Subcutaneous adipose tissue (tissue), 4 donors: ENCODE measurements around the gene ARFGEF2. TPM values are rescaled to one million over a fixed set of nuclear protein-coding genes. Genes with fewer than 3 reads are reported as not detected.

Source experiments
- total RNA-seq, 4 donors: library from RNA; depleted of rRNA; stranded (reverse); fragments of >200 nt; gene quantifications; one replicate each; pipeline ENCODE4 v1.1.0, GENCODE V29; 2016
- TF ChIP-seq, protein P1 (sequence below): fragments of 450-650 bp; IDR thresholded peaks from one replicate; pipeline ENCODE4 v1.5.1; 2016; ENCODE audit warnings: low read depth, mild to moderate bottlenecking, control low read depth, antibody characterized with exemption, moderate library complexity

The ARFGEF2 gene
- total RNA-seq, 4 donors from 2014 or later: 30.8 to 40.1 (median 35.5) TPM

GRCh38 chr20:49032455-49032854 lies 110.9 kb downstream of the ARFGEF2 start:
- TF ChIP-seq, protein P1, sequence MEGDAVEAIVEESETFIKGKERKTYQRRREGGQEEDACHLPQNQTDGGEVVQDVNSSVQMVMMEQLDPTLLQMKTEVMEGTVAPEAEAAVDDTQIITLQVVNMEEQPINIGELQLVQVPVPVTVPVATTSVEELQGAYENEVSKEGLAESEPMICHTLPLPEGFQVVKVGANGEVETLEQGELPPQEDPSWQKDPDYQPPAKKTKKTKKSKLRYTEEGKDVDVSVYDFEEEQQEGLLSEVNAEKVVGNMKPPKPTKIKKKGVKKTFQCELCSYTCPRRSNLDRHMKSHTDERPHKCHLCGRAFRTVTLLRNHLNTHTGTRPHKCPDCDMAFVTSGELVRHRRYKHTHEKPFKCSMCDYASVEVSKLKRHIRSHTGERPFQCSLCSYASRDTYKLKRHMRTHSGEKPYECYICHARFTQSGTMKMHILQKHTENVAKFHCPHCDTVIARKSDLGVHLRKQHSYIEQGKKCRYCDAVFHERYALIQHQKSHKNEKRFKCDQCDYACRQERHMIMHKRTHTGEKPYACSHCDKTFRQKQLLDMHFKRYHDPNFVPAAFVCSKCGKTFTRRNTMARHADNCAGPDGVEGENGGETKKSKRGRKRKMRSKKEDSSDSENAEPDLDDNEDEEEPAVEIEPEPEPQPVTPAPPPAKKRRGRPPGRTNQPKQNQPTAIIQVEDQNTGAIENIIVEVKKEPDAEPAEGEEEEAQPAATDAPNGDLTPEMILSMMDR: no peak

- TF ChIP-seq, protein P1: no peak
Observed at GRCh38 chr20:49034070-49034732, 112.7 kb downstream of the ARFGEF2 start.

DNA sequence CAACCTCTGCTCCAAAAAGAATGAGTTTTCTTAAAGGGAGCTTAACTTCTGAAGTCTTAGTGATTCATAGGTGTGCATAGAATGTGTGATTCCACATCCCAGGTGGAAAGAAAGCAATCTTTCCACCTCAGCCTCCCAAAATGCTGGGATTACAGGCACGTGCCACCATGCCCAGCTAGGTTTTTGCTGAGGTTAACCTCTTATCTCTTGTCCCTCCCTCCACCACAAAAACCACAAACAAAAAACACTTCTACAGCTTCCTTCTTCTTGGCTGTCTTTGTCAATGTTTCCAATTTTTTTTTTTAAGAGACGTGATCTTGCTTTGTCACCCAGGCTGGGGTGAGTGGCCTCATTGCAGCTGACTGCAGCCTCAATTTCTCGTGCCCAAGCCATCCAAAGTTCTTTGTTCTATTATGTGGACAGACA lies 116.5 kb downstream of the ARFGEF2 start:
- TF ChIP-seq, protein P1: no peak

GRCh38 chr20:49039854-49040253 lies 118.3 kb downstream of the ARFGEF2 start:
- TF ChIP-seq, protein P1: no peak

DNA sequence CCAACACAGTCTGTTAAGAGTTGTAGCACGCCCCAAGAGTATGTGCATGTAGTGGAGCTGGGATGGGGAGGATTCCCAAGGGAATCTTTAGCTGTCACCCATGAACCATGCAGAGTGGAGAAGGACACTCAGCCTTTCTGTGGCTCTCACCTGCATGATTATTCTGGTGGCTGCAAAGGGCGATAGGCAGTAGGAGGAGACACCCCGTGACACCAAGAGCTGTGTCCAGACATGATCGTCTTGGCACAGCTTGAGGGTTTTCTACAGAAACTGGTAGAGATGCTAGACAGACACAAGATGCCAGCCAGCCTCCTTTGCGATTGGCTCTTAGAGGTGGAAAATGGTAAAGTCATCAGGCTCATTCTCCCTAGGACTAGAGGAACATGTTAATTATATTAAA lies 121.5 kb downstream of the ARFGEF2 start:
- TF ChIP-seq, protein P1: no peak

- TF ChIP-seq, protein P1: no peak
Observed at GRCh38 chr20:49045440-49046086, 124.1 kb downstream of the ARFGEF2 start.

GRCh38 chr20:49046087-49046900 lies 124.8 kb downstream of the ARFGEF2 start, which contains the start of gene CSE1L:
CSE1L (plus strand) TSS chr20:49046312; CDS start chr20:49058464, 12,152 bp downstream.
- TF ChIP-seq, protein P1: no peak
